Upper lobe of right lung (tissue), 1 donor: ENCODE measurements around the gene IL16. TPM values are rescaled to one million over a fixed set of nuclear protein-coding genes. Genes with fewer than 3 reads are reported as not detected.

Experiments
- ATAC-seq: fragments of 200-7000 bp; cut with Tn5 transposase; one replicate; pipeline ENCODE4 v1.9.1; 2020; ENCODE audit warnings: mild to moderate bottlenecking, moderate library complexity
- DNase-seq: peaks from one replicate; pipeline ENCODE4 v3.0.0-alpha.2; 2020
- H3K27ac ChIP-seq: fragments of 200-600 bp; one replicate; pipeline ENCODE4 v1.8.0; 2022
- H3K27me3 ChIP-seq: fragments of 200-600 bp; one replicate; pipeline ENCODE4 v1.8.0; 2022; ENCODE audit warnings: mild to moderate bottlenecking
- H3K36me3 ChIP-seq: fragments of 200-600 bp; one replicate; pipeline ENCODE4 v1.8.0; 2022
- H3K4me1 ChIP-seq: fragments of 200-600 bp; one replicate; pipeline ENCODE4 v1.8.0; 2022
- H3K4me3 ChIP-seq: fragments of 200-600 bp; one replicate; pipeline ENCODE4 v1.8.0; 2022; ENCODE audit warnings: mild to moderate bottlenecking
- H3K9me3 ChIP-seq: fragments of 200-600 bp; one replicate; pipeline ENCODE4 v1.8.0; 2022
- CTCF ChIP-seq: fragments of 200-600 bp; IDR thresholded peaks from one replicate; pipeline ENCODE4 v1.8.0; 2022; ENCODE audit warnings: antibody characterized with exemption
- intact Hi-C: fragments of 100-400 bp; cut with DNase I; formaldehyde crosslinking; loops from one replicate; pipeline ENCODE4 v1.11.0; 2022
- total RNA-seq: library from RNA; stranded (reverse); fragmentation: NEBNext Ultra II Directional; extraction: Animal tissue kit (Norgen Biotek cat#: 25700); gene quantifications from one replicate; pipeline ENCODE4 v1.2.1, GENCODE V29; 2021
- donor health status: DM: no; HTN: yes; CAD: no; lungs with severe emphysema.

Gene IL16
- total RNA-seq, 1 donor from 2014 or later = 39.3 TPM

GRCh38 chr15:81222007-81222406, 25.3 kb downstream of the IL16 start:
- no peak for ATAC-seq

GRCh38 chr15:81223346-81223971, 26.8 kb downstream of the IL16 start:
- peaks cover 34% of the 10 kb centered on the region for H3K4me1 ChIP-seq
- H3K27me3 ChIP-seq = no peaks in the 10 kb centered on the region
- no peaks in the 10 kb centered on the region for H3K9me3 ChIP-seq
- DNase-seq (no peak), ATAC-seq (no peak)
- H3K27ac ChIP-seq = no peak overlapping the region
- H3K36me3 ChIP-seq = no peaks in the 10 kb centered on the region
- intact Hi-C loops = no loop called here
- H3K4me3 ChIP-seq = no peak overlapping the region
- TF ChIP-seq CTCF = no peak

More at GRCh38 chr15:81222007-81222406, 25.3 kb downstream of the IL16 start:
- no peak for DNase-seq
- Histone ChIP-seq H3K27ac (no peak overlapping the region), H3K4me1 (peaks cover 34% of the 10 kb centered on the region), H3K4me3 (no peak overlapping the region), H3K36me3 (no peaks in the 10 kb centered on the region), H3K27me3 (no peaks in the 10 kb centered on the region), H3K9me3 (no peaks in the 10 kb centered on the region)
- no peak for TF ChIP-seq CTCF
- intact Hi-C loops = no loop called here

- Histone ChIP-seq H3K4me1 (peaks cover 34% of the 10 kb centered on the region), H3K9me3 (no peaks in the 10 kb centered on the region), H3K27me3 (no peaks in the 10 kb centered on the region), H3K4me3 (no peak overlapping the region), H3K36me3 (no peaks in the 10 kb centered on the region), H3K27ac (peak overlapping the region; percentile 58)
- intact Hi-C loops = no loop called here
- TF ChIP-seq CTCF = no peak
- DNase-seq (no peak), ATAC-seq (no peak)
These were observed 27.6 kb downstream of the IL16 start for GRCh38 chr15:81224232-81224631.

DNA sequence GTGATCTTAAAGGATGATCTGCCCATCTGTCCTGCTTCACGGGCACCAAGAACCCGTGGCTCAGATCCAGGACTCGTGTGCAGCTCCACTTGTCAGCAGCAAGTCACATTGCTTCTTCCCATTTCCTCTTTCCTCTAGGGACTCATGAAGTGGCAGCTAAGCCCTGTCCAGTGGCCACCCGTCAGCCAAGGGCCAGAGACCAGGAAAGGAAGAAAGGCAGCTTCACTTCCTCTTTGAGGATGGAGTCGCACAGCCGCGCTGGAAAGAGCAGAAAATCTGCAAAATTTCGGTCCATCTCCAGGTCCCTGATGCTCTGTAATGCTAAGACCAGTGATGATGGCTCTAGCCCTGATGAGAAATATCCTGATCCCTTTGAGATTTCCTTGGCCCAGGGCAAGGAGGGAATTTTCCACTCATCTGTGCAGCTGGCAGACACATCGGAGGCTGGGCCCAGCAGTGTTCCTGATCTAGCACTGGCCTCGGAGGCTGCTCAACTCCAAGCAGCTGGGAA, 28.5 kb downstream of the IL16 start:
- TF ChIP-seq CTCF = no peak
- Histone ChIP-seq H3K4me1 (peaks cover 34% of the 10 kb centered on the region), H3K9me3 (no peaks in the 10 kb centered on the region), H3K36me3 (no peaks in the 10 kb centered on the region), H3K27me3 (no peaks in the 10 kb centered on the region), H3K27ac (peak overlapping the region; percentile 58), H3K4me3 (no peak overlapping the region)
- intact Hi-C loops = no loop called here
- ATAC-seq (peak; percentile 81), DNase-seq (peak; percentile 71)

GRCh38 chr15:81227716-81228115, 31.0 kb downstream of the IL16 start:
- no peaks in the 10 kb centered on the region for H3K9me3 ChIP-seq
- H3K27ac ChIP-seq = no peak overlapping the region
- TF ChIP-seq CTCF = no peak
- H3K4me3 ChIP-seq = no peak overlapping the region
- no peak for ATAC-seq
- H3K27me3 ChIP-seq = no peaks in the 10 kb centered on the region
- no peak for DNase-seq
- intact Hi-C loops = no loop called here
- peaks cover 24% of the 10 kb centered on the region for H3K4me1 ChIP-seq
- no peaks in the 10 kb centered on the region for H3K36me3 ChIP-seq
